GM18526 (cell line): ENCODE measurements around the gene NINJ2.

ENCODE experiments used
- POLR2A ChIP-seq: IDR thresholded peaks from 3 replicates; pipeline ENCODE4 v1.6.1; 2011; ENCODE audit not compliant: insufficient read length; ENCODE audit errors: extremely low read depth

The NINJ2 gene

GRCh38 chr12:647385-648085, 15.7 kb downstream of the NINJ2 start:
- TF ChIP-seq POLR2A: no peak

DNA sequence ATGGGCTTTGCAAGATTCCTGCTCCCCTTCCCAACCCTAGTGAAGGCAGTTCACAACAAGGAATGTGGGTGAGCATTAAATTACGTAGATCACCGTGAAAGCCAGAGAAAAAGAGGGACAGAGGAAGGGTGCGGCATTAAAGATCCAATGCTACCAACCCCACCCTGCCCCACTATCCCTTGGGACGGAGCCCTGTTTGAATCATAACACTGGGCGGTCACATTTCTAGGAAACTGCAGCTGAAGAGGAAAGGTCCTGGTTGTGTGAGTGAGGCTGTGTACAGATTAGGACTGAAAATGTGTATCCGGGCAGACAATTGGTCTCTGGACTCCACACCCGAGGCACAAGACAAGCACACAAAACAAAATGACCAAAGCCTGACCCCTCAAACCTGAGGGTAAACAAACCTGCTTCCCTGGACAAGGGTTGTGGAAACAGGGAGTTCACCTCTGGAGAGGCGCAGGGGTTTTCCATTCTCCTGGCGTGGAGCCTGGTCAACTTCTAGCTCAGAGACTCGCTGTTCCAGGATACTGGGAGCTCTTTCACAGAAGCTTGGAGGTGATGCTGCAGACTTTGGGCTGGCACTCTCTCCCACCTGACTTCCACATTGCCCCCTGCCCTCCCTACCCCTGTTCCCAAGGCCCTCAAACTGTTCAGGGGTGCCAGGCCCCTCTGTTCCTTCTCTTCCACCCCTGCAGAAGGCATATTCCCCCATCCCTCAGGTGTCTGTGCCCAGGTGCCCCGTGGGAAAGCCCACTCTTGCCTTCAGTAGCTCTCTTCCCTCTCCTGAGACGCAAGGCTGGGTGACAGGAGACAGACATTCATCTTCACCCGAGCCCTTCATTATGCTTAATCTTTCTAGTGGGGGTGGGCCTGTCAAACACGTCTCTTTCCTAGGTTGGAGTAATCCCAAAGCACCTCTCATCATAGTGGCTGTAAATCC, 16.5 kb downstream of the NINJ2 start:
- no peak for TF ChIP-seq POLR2A

GRCh38 chr12:645563-646071, 17.6 kb downstream of the NINJ2 start:
- TF ChIP-seq POLR2A: no peak

DNA sequence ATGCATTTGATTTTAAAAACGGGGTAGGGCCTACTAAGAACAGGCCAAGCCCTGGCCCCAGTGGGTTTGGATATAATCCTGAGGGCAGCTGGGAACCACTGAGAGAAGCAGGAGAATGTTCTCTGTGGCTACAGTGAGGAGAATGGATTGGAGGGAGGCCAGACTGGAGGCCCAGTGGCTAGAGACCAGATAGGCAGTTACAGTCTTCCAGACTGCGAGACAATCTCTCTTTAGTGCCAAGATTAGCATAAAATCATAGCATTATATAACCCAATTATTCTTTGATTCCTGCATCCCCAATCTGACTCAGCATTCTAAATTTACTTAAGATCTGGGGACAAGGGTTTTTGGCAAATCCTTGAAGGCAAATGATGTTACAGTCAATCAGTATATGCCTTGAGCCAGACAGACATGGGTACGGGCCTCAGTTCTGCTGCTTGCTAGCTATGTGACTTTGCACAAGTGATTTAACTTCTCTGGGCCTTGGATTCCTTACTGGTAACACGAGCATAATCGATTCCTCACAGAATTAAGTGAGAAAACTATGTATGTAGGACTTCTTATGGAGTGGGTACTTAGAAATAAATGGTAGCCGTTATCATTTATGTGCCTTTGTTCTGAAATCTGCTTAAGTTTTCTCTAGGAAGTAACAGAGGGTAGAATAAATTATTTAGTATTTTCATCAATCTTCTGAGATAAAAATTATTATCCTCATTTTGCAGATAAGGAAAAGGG, 18.3 kb downstream of the NINJ2 start:
- TF ChIP-seq POLR2A: no peak

DNA sequence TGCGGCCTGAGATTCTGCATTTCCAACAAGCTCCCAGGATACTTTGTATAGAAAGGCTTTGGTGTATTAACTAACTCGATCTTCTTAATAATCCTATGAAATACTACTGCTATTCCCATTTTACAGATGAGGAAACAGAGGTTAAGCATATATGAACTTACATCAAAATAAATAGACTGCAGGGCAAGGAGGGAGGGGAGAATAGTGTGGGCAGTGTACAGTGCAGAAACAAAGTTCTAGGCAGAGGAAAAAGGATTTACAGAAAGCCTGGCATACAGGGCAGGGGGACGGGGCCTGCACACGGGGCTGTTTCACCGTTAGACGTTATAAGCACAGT, 19.0 kb downstream of the NINJ2 start:
- no peak for TF ChIP-seq POLR2A

DNA sequence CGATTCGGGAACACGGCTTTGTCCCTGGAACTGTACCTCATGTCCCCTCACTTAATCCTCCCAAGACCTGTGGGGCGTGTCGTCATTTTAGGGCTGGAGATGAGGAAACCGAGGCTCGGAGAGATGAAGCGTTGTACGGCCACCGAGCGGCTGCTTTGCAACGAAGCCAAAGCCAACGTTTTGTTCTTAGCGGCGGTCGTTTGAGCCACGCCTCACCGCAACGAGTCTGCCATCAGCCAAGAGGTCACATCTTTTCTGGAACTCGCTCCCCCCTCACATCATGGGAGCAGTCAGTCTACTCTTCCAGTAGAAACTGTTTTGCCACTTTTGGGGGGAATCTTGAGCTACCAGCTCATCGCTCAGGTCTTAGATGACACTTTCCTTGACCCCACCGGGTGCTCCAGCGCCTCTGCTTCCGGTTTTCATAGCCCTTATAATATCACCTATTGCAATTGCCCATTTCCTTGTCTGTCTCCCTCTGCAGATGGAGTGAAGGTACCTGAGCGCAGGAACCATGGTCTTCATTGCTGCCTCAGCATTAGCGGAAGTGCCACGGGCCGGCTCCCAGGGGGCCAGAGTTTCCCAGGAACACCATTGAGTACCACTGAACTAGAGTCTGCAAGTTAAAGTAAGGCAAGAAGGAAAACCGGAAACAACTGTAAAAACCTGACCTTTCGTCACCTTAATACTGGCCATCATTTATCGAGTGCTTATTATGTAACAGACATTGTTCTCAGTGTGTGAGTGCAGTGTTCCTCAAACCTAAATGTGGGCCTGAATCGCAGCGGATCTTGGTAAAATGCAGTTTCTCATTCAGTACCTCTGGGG, 19.6 kb downstream of the NINJ2 start:
- peak; percentile 32 for TF ChIP-seq POLR2A

- TF ChIP-seq POLR2A: peak; percentile 43
Observed at GRCh38 chr12:642633-643474, 20.4 kb downstream of the NINJ2 start.

DNA sequence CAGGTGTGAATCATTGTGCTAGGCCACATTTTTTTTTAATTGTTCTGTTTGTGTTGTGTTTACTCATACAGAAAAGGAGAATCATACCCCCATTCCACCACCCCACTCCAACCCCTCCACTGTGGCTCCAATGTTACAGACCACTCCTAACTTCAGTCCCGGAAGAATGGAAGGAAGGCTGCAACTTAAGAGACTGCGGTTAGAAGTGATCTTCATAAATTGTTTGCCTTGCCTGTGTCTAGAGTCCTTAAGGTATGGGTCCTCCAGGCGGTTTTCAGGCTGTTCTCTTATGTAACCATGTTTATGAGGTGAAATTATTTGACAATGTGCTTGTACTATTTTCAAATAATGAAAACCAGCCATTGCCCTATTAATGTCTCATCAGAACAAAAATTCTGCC, 22.5 kb downstream of the NINJ2 start:
- TF ChIP-seq POLR2A: no peak

DNA sequence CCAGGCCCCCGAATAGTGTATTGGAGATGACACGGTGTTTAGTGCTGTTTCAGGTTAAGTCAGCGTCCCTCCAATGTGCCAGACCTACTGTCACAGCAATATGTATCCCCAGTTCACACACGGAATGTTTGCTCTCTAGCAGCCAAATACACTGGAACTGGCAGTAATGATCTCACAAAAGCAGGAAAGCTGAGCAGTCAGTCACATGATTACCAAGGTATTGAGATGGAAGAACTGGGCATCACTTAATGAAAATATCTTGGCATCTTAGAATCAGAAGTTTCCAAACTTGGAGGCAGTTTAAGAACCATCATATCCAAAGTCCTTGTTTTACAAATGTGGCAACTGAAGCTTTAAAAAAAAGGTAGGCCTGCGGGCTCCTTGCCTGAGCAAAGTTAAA, 23.3 kb downstream of the NINJ2 start:
- TF ChIP-seq POLR2A: no peak

DNA sequence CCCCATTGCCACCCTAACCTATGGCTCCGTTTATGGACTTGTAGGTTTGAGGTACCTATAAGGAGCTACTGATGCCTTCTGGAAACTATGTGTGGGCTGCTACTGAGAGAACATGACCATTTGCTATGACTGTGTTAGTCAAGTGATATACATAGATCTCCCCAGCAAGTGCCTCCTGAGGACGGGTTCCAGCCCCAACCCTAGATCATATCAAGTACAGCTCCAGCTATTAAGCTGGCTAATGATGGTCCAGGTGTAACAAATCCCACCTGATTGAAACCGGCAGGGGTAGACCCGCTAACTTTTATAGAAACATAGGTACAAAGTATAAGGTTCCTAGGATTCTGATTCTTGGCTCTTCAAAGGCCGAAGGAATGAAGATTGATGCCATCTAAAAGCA, 23.7 kb downstream of the NINJ2 start:
- no peak for TF ChIP-seq POLR2A

- TF ChIP-seq POLR2A: no peak
Observed at GRCh38 chr12:638953-639557, 24.2 kb downstream of the NINJ2 start.

GRCh38 chr12:636632-637031, 26.6 kb downstream of the NINJ2 start:
- TF ChIP-seq POLR2A: no peak

- no peak for TF ChIP-seq POLR2A
Observed at GRCh38 chr12:633731-634130, 29.5 kb downstream of the NINJ2 start.

DNA sequence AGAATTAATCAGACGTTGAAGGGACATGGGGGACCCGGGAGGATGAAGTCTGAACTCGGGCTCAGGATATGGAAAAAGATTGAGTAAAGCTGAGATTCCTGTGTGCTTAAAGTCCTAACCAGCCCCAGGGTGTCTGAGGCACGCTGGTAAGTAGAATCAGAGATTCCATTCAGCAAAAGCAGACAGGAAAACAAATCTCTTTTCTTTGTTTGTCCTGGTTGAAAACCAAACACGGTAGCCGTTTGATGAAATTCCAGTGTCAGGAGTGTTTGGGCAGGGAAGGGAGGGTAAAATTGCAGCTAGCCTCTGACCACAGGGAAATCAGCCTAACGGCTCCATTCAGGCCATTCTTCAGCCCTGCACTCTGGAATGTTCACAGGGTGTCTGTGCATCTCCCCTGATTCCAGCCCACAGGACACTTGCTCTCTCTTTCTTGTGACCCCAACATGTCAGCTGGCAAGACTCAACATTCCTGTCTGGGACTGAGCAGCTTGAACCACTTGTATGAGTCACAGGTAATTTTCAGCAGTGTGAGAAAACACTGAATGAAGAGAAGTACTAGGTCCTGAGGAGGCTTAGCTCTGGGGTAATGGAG, 31.0 kb downstream of the NINJ2 start:
- TF ChIP-seq POLR2A: no peak
